ENCODE data around the gene EIF6. TPM values are rescaled to one million over a fixed set of nuclear protein-coding genes. Genes with fewer than 3 reads are reported as not detected.

Gene EIF6
- total and polyA plus RNA-seq, 2 donors (not counting 1 experiment from before 2014, with no cell fraction given): 74.1 to 81.2 TPM

DNA sequence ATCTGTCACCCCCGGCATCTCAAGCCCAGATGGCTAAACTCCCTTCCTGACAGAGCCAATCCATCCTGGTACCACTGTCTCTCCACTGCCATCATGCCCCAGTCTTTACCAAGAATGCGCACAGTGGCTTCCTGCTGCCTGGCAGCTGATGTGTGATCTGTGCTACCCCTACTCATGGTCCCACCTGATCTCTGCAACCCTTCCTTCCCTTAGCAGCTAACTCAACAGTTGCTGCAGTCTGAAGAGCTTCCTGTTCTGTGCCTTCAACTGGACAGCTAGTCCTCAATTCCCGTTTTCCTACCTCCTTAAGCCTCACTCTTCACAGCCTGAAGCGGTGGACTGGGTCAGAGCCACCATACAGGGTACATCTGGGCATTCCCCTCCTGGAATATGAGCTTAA is 15.2 kb upstream of the EIF6 start:
- H3K4me1 Mint-ChIP-seq: peaks cover 5% of the 10 kb centered on the region
- Histone ChIP-seq H3K4me2 (replicated peaks; ENCODE audit: low read depth, low read length, poor library complexity, severe bottlenecking) (no peak overlapping the region), H3K79me2 (ENCODE audit: control insufficient read depth, insufficient read depth, low read length) (no peaks in the 10 kb centered on the region), H3K27me3 (replicated peaks in 1 of 4; ENCODE audit: control extremely low read depth in 1 of 4, control insufficient read depth in 3 of 4, insufficient read depth in 4 of 4, low read length in 3 of 4) (peaks cover 0 to 6% (median 0%) of the 10 kb centered on the region in 4 experiments), H3K36me3 (replicated peaks in 1 of 2; ENCODE audit: control extremely low read depth in 1 of 2, control insufficient read depth in 1 of 2, extremely low read depth in 1 of 2, insufficient read depth in 2 of 2, low read length in 1 of 2) (no peaks in the 10 kb centered on the region), H3K9ac (ENCODE audit: low read length) (no peak overlapping the region), H4K20me1 (ENCODE audit: control insufficient read depth, insufficient read depth, low read length, poor library complexity, severe bottlenecking) (no peaks in the 10 kb centered on the region), H3K9me3 (ENCODE audit: control extremely low read depth in 1 of 3, control insufficient read depth in 2 of 3, insufficient read depth in 1 of 3, low read length in 2 of 3) (no peaks in the 10 kb centered on the region), H3K27ac (ENCODE audit: low read length in 2 of 2) (no peak overlapping the region), H3K4me1 (ENCODE audit: control insufficient read depth in 2 of 2, insufficient read depth in 2 of 2, low read length in 2 of 2) (peaks cover 0 to 7% of the 10 kb centered on the region in 2 donors), H3K4me3 (ENCODE audit: control extremely low read depth in 1 of 5, extremely low read depth in 1 of 5, insufficient read depth in 1 of 5, low read depth in 2 of 5, low read length in 4 of 5) (no peak overlapping the region), H2AFZ (ENCODE audit: insufficient read depth, low read depth, low read length, poor library complexity, severe bottlenecking) (no peak overlapping the region)
- POLR2A ChIA-PET: no interaction called here
- H3K9me3 Mint-ChIP-seq (ENCODE audit: insufficient read depth): no peaks in the 10 kb centered on the region
- no peak for DNase-seq
- CTCF ChIA-PET: interaction anchor here (0.6 to 1.9 kb wide), 2 partner anchors 10 to 309 kb away, joined by 3 to 9 read pairs; no protein-coding TSS in a partner anchor
- H3K27ac Mint-ChIP-seq: no peak overlapping the region
- intact Hi-C loops (cut with micrococcal nuclease): loop anchor here (5.0 to 10.0 kb wide), 2 partner anchors 465 to 583 kb away; no protein-coding TSS in a partner anchor
- no peak overlapping the region for H3K4me3 Mint-ChIP-seq
- no peak for TF ChIP-seq EZH2 (IDR thresholded peaks at IDR 0.05; ENCODE audit: borderline replicate concordance, insufficient read depth, low read depth, low read length, poor library complexity, severe bottlenecking)
- TF ChIP-seq, protein P1, sequence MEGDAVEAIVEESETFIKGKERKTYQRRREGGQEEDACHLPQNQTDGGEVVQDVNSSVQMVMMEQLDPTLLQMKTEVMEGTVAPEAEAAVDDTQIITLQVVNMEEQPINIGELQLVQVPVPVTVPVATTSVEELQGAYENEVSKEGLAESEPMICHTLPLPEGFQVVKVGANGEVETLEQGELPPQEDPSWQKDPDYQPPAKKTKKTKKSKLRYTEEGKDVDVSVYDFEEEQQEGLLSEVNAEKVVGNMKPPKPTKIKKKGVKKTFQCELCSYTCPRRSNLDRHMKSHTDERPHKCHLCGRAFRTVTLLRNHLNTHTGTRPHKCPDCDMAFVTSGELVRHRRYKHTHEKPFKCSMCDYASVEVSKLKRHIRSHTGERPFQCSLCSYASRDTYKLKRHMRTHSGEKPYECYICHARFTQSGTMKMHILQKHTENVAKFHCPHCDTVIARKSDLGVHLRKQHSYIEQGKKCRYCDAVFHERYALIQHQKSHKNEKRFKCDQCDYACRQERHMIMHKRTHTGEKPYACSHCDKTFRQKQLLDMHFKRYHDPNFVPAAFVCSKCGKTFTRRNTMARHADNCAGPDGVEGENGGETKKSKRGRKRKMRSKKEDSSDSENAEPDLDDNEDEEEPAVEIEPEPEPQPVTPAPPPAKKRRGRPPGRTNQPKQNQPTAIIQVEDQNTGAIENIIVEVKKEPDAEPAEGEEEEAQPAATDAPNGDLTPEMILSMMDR (IDR thresholded peaks at IDR 0.05): no peak
- ATAC-seq (ENCODE audit: low read depth): no peak
- peaks cover 9% of the 10 kb centered on the region for H3K27me3 Mint-ChIP-seq
- 82% methylated on average over 4 of the region's 4 CpGs for WGBS (ENCODE audit: insufficient coverage)

DNA sequence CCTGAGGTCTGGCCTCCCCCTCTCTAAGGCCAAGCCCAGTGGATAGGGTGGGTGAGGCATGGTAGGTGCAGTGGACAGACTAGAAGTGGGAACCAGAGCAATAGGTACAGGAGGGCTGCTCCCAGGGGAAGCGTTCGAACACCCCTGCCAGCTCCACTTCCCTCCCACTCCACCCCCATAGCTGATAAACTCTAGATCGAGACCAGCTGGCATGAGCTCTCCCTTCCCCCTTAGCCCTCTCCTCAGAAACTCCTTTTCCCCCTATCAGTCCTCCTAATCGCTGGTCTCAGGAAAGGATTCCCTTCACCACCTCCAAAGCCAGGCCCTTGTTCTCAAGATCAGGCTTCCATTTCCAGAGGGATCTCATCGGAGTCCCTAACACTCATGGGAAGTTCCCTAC is 13.7 kb upstream of the EIF6 start:
- Histone ChIP-seq H3K9me3 (ENCODE audit: control extremely low read depth in 1 of 3, control insufficient read depth in 2 of 3, insufficient read depth in 1 of 3, low read length in 2 of 3) (no peaks in the 10 kb centered on the region), H3K4me2 (replicated peaks; ENCODE audit: low read depth, low read length, poor library complexity, severe bottlenecking) (no peak overlapping the region), H3K4me1 (ENCODE audit: control insufficient read depth in 2 of 2, insufficient read depth in 2 of 2, low read length in 2 of 2) (no peaks in the 10 kb centered on the region), H3K36me3 (replicated peaks in 1 of 2; ENCODE audit: control extremely low read depth in 1 of 2, control insufficient read depth in 1 of 2, extremely low read depth in 1 of 2, insufficient read depth in 2 of 2, low read length in 1 of 2) (no peaks in the 10 kb centered on the region), H3K9ac (ENCODE audit: low read length) (no peak overlapping the region), H4K20me1 (ENCODE audit: control insufficient read depth, insufficient read depth, low read length, poor library complexity, severe bottlenecking) (no peaks in the 10 kb centered on the region), H3K27me3 (replicated peaks in 1 of 4; ENCODE audit: control extremely low read depth in 1 of 4, control insufficient read depth in 3 of 4, insufficient read depth in 4 of 4, low read length in 3 of 4) (peaks cover 0 to 8% (median 0%) of the 10 kb centered on the region in 4 experiments), H3K4me3 (ENCODE audit: control extremely low read depth in 1 of 5, extremely low read depth in 1 of 5, insufficient read depth in 1 of 5, low read depth in 2 of 5, low read length in 4 of 5) (no peak overlapping the region), H3K79me2 (ENCODE audit: control insufficient read depth, insufficient read depth, low read length) (no peaks in the 10 kb centered on the region), H2AFZ (ENCODE audit: insufficient read depth, low read depth, low read length, poor library complexity, severe bottlenecking) (no peak overlapping the region), H3K27ac (ENCODE audit: low read length in 2 of 2) (no peak overlapping the region)
- POLR2A ChIA-PET: interaction anchor here (0.6 kb wide), 1 partner anchor 130 kb away, joined by 5 read pairs; no protein-coding TSS in a partner anchor
- Mint-ChIP-seq H3K4me3 (no peak overlapping the region), H3K9me3 (ENCODE audit: insufficient read depth) (no peaks in the 10 kb centered on the region), H3K27ac (no peak overlapping the region), H3K27me3 (peaks cover 20% of the 10 kb centered on the region), H3K4me1 (no peaks in the 10 kb centered on the region)
- intact Hi-C loops (cut with micrococcal nuclease): no loop called here
- no peak for ATAC-seq (ENCODE audit: low read depth)
- WGBS (ENCODE audit: insufficient coverage): 85% methylated on average over 5 of the region's 5 CpGs
- TF ChIP-seq, protein P1 (IDR thresholded peaks at IDR 0.05): no peak
- no peak for TF ChIP-seq EZH2 (IDR thresholded peaks at IDR 0.05; ENCODE audit: borderline replicate concordance, insufficient read depth, low read depth, low read length, poor library complexity, severe bottlenecking)
- CTCF ChIA-PET: no interaction called here
- no peak for DNase-seq

Measured in B cell (primary cell).